ENCODE results near the gene PCYT1A. TPM values are rescaled to one million over a fixed set of nuclear protein-coding genes. Genes with fewer than 3 reads are reported as not detected.
"Not testable (repeated sequence)": the region's sequence is repeated elsewhere in the genome, so short reads cannot be mapped to it uniquely, and the experiment has no call there.

PCYT1A gene
- total RNA-seq, 2 donors from 2014 or later, result 41.8 to 78.3 TPM

- Histone ChIP-seq H3K27ac (no peak overlapping the region), H3K27me3 (replicated peaks; ENCODE audit: insufficient read depth) (no peaks in the 10 kb centered on the region), H3K4me3 (no peak overlapping the region), H3K36me3 (no peaks in the 10 kb centered on the region), H3K4me1 (replicated peaks) (no peaks in the 10 kb centered on the region), H3K9me3 (no peaks in the 10 kb centered on the region)
- no peak for TF ChIP-seq POLR2A (IDR thresholded peaks at IDR 0.05)
- no peak for TF ChIP-seq POLR2AphosphoS5 (IDR thresholded peaks at IDR 0.05)
- no peak for TF ChIP-seq CTCF (IDR thresholded peaks at IDR 0.05)
- intact Hi-C loops (cut with DNase I), result no loop called here
- DNase-seq (ENCODE audit: low spot score), result no peak
- 86% methylated on average over 16 of the region's 16 CpGs for WGBS
Measured at GRCh38 chr3:196189566-196190347, 97.8 kb downstream of the PCYT1A start.

GRCh38 chr3:196186651-196187573 lies 100.6 kb downstream of the PCYT1A start:
- 48% methylated on average over 31 of the region's 31 CpGs for WGBS
- H3K27ac ChIP-seq, result no peak overlapping the region

GRCh38 chr3:196184881-196185280 lies 102.6 kb downstream of the PCYT1A start:
- intact Hi-C loops (cut with DNase I), result no loop called here
- no peaks in the 10 kb centered on the region for H3K4me1 ChIP-seq (replicated peaks)
- H3K4me3 ChIP-seq, result no peak overlapping the region
- no peak for DNase-seq (ENCODE audit: low spot score)
- H3K27ac ChIP-seq, result no peak overlapping the region
- H3K9me3 ChIP-seq, result no peaks in the 10 kb centered on the region
- no peaks in the 10 kb centered on the region for H3K36me3 ChIP-seq
- no peak for TF ChIP-seq POLR2AphosphoS5 (IDR thresholded peaks at IDR 0.05)
- no peak for TF ChIP-seq CTCF (IDR thresholded peaks at IDR 0.05)
- no peak for TF ChIP-seq POLR2A (IDR thresholded peaks at IDR 0.05)
- no peaks in the 10 kb centered on the region for H3K27me3 ChIP-seq (replicated peaks; ENCODE audit: insufficient read depth)
- 95% methylated on average over 15 of the region's 15 CpGs for WGBS

More at GRCh38 chr3:196186651-196187573, 100.6 kb downstream of the PCYT1A start:
- no peak for TF ChIP-seq POLR2A (IDR thresholded peaks at IDR 0.05)
- no peak for TF ChIP-seq CTCF (IDR thresholded peaks at IDR 0.05)
- TF ChIP-seq POLR2AphosphoS5 (IDR thresholded peaks at IDR 0.05), result no peak
- intact Hi-C loops (cut with DNase I), result no loop called here
- Histone ChIP-seq H3K4me3 (no peak overlapping the region), H3K4me1 (replicated peaks) (no peaks in the 10 kb centered on the region), H3K9me3 (no peaks in the 10 kb centered on the region), H3K27me3 (replicated peaks; ENCODE audit: insufficient read depth) (no peaks in the 10 kb centered on the region), H3K36me3 (no peaks in the 10 kb centered on the region)
- no peak for DNase-seq (ENCODE audit: low spot score)

- H3K36me3 ChIP-seq; DNase-seq (ENCODE audit: low spot score); H3K4me1 ChIP-seq (replicated peaks); H3K4me3 ChIP-seq; intact Hi-C loops (cut with DNase I); H3K27ac ChIP-seq; H3K27me3 ChIP-seq (replicated peaks; ENCODE audit: insufficient read depth); H3K9me3 ChIP-seq: not testable (repeated sequence)
- 98% methylated on average over 4 of the region's 4 CpGs for WGBS
Measured at GRCh38 chr3:196184169-196184432, 103.4 kb downstream of the PCYT1A start.

GRCh38 chr3:196181127-196181546 lies 106.4 kb downstream of the PCYT1A start:
- H3K27me3 ChIP-seq (replicated peaks; ENCODE audit: insufficient read depth), result no peaks in the 10 kb centered on the region
- TF ChIP-seq POLR2AphosphoS5 (IDR thresholded peaks at IDR 0.05) (no peak), POLR2A (IDR thresholded peaks at IDR 0.05) (no peak), CTCF (IDR thresholded peaks at IDR 0.05) (no peak)
- H3K36me3 ChIP-seq, result no peaks in the 10 kb centered on the region
- no peak for DNase-seq (ENCODE audit: low spot score)
- WGBS, result 87% methylated on average over 10 of the region's 10 CpGs
- H3K4me1 ChIP-seq (replicated peaks), result no peaks in the 10 kb centered on the region
- H3K4me3 ChIP-seq, result no peak overlapping the region
- no peak overlapping the region for H3K27ac ChIP-seq
- no peaks in the 10 kb centered on the region for H3K9me3 ChIP-seq
- intact Hi-C loops (cut with DNase I), result no loop called here

Measured in prostate gland (tissue), 2 donors.